OCI-LY7 (cell line): ENCODE results near the gene HIVEP3. TPM values are rescaled to one million over a fixed set of nuclear protein-coding genes. Genes with fewer than 3 reads are reported as not detected.

ENCODE experiments used
- BruUV-seq: library from RNA; stranded (reverse); fragments of 400-500 nt; replicated peaks from 2 replicates; lab custom pipeline; 2021; lab: Mats Ljungman, UMichigan
- CTCF ChIA-PET: fragments of 300-600 bp; sonication (Branson Sonifier 250); formaldehyde crosslinking; loops from one replicate; lab custom pipeline; 2022; ENCODE audit warnings: antibody characterized with exemption; ENCODE audit not compliant: unreplicated experiment; lab: Charles Lee
- POLR2A ChIA-PET: fragments of 300-600 bp; sonication (Branson Sonifier 250); formaldehyde crosslinking; loops from one replicate; lab custom pipeline; 2022; ENCODE audit warnings: antibody characterized with exemption; lab: Charles Lee
- DNase-seq: peaks from one replicate; pipeline ENCODE4 v3.0.0-alpha.2; 2015; ENCODE audit warnings: low spot score
- H2AFZ ChIP-seq: fragments of 200-600 bp; sonication (generic), shearing (Covaris generic); 2 replicates; pipeline ENCODE4 v1.6.1; 2014; ENCODE audit warnings: mild to moderate bottlenecking, antibody characterized with exemption, low read length, moderate library complexity
- H3K27ac ChIP-seq: fragments of 200-600 bp; sonication (generic); 2 replicates; pipeline ENCODE4 v1.5.1; 2014; ENCODE audit warnings: mixed run types, low read depth, mild to moderate bottlenecking, moderate library complexity, low read length, inconsistent platforms; ENCODE audit not compliant: poor library complexity, severe bottlenecking
- H3K36me3 ChIP-seq: fragments of 200-600 bp; sonication (generic); 2 replicates; pipeline ENCODE4 v1.6.1; 2014; ENCODE audit warnings: mild to moderate bottlenecking, antibody characterized with exemption, low read length, moderate library complexity, mixed read lengths; ENCODE audit not compliant: insufficient read depth
- H3K4me1 ChIP-seq: fragments of 200-600 bp; sonication (generic); 2 replicates; pipeline ENCODE4 v1.5.1; 2014; ENCODE audit warnings: mild to moderate bottlenecking, low read length; ENCODE audit not compliant: insufficient read depth, poor library complexity, severe bottlenecking
- H3K4me2 ChIP-seq: fragments of 200-600 bp; sonication (generic); 2 replicates; pipeline ENCODE4 v1.6.1; 2014; ENCODE audit warnings: mild to moderate bottlenecking, low read length
- H3K4me3 ChIP-seq: fragments of 200-600 bp; sonication (generic); 2 replicates; pipeline ENCODE4 v1.5.1; 2014; ENCODE audit warnings: mild to moderate bottlenecking, low read depth, low read length; ENCODE audit not compliant: poor library complexity, severe bottlenecking
- H3K79me2 ChIP-seq: fragments of 200-600 bp; sonication (generic); 2 replicates; pipeline ENCODE4 v1.6.1; 2016; ENCODE audit warnings: low read depth, mild to moderate bottlenecking, low read length, moderate library complexity, mixed read lengths; ENCODE audit not compliant: insufficient read depth
- H3K9me2 ChIP-seq: fragments of 200-600 bp; sonication (generic); 2 replicates; pipeline ENCODE4 v1.6.1; 2016; ENCODE audit warnings: mild to moderate bottlenecking, low read length, mixed read lengths; ENCODE audit not compliant: insufficient read depth
- H3K9me3 ChIP-seq: fragments of 200-600 bp; sonication (generic); 2 replicates; pipeline ENCODE4 v1.6.1; 2014; ENCODE audit warnings: mild to moderate bottlenecking, mixed run types, low read length, mixed read lengths
- H4K20me1 ChIP-seq: fragments of 200-600 bp; sonication (generic); 2 replicates; pipeline ENCODE4 v1.6.1; 2014; ENCODE audit warnings: mild to moderate bottlenecking, antibody characterized with exemption, low read length, moderate library complexity, mixed read lengths; ENCODE audit not compliant: insufficient read depth
- EZH2phosphoT487 ChIP-seq: fragments of 200-600 bp; sonication (generic); IDR thresholded peaks from 2 replicates; pipeline ENCODE4 v1.6.1; 2018; ENCODE audit warnings: low read depth, borderline replicate concordance, mild to moderate bottlenecking, mixed run types, antibody characterized with exemption, low read length, moderate library complexity, mixed read lengths
- intact Hi-C: fragments of 100-400 bp; cut with micrococcal nuclease; formaldehyde crosslinking; loops from one replicate; pipeline ENCODE4 v1.10.0; 2022; ENCODE audit not compliant: unreplicated experiment
- total RNA-seq, 2 experiments: library from RNA; depleted of rRNA in 1 of 2; stranded (reverse); fragments of >200 nt in 1 of 2; shearing (Covaris generic) in 1 of 2; gene quantifications; 2 replicates each; pipeline ENCODE4 v1.2.3, GENCODE V29; 2014 to 2022
- TF ChIP-seq, protein P1 (sequence below): fragments of 200-600 bp; sonication (generic); conservative IDR thresholded peaks from 2 replicates; pipeline ENCODE4 v1.5.1; 2014; ENCODE audit warnings: mild to moderate bottlenecking, antibody characterized with exemption, low read length, moderate library complexity, mixed read lengths

Gene HIVEP3
- total RNA-seq, 2 experiments from 2014 or later, result 0.53 to 0.60 TPM

DNA sequence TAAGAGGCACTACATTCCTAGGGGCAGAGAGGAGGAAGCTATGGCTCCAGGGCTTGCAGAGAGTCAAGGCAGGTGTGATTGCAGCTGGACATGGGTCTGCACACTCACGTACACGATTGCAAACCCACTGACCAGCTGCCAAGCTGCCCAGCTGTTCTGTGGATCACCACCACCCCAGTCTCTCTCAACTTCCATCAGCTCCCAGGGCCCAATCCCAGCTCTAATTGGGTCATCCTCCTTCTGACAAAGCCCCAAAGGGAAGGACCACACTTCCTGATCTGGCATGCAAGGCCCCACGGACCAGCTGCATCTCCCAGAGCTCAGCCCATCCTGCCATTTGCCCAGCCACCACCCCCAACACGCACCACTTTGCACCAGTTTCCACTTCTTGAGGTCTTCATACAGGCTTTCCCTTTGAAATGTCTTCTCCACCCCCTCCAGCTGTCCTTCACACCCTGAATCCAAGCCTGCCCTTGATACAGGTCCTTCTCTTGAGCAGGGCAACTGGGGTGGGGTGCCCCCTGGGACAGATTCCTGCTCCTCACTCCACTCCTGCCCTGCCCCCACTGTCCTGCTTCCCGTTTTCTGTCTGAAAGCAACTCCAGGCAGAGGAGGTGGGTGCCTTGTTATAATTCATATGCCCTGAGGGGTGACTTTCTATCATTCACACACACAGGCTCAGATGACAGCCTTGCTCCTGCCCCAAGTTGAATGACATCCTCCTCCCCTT, 254.9 kb downstream of the HIVEP3 start:
- no peaks in the 10 kb centered on the region for H3K79me2 ChIP-seq
- DNase-seq, result no peak
- no peak overlapping the region for H3K4me3 ChIP-seq
- no peaks in the 10 kb centered on the region for H4K20me1 ChIP-seq
- H3K9me2 ChIP-seq, result no peaks in the 10 kb centered on the region
- peaks cover 20% of the 10 kb centered on the region for H3K4me1 ChIP-seq
- POLR2A ChIA-PET, result interaction anchor here (0.6 to 1.0 kb wide), 2 partner anchors 10 to 12 kb away, joined by 3 to 4 read pairs; no protein-coding TSS in a partner anchor
- CTCF ChIA-PET, result no interaction called here
- intact Hi-C loops, result no loop called here
- no TSS peak for BruUV-seq
- H3K4me2 ChIP-seq, result no peak overlapping the region
- H2AFZ ChIP-seq, result no peak overlapping the region
- H3K27ac ChIP-seq, result no peak overlapping the region
- H3K36me3 ChIP-seq, result no peaks in the 10 kb centered on the region
- H3K9me3 ChIP-seq, result no peaks in the 10 kb centered on the region
- TF ChIP-seq, protein P1, sequence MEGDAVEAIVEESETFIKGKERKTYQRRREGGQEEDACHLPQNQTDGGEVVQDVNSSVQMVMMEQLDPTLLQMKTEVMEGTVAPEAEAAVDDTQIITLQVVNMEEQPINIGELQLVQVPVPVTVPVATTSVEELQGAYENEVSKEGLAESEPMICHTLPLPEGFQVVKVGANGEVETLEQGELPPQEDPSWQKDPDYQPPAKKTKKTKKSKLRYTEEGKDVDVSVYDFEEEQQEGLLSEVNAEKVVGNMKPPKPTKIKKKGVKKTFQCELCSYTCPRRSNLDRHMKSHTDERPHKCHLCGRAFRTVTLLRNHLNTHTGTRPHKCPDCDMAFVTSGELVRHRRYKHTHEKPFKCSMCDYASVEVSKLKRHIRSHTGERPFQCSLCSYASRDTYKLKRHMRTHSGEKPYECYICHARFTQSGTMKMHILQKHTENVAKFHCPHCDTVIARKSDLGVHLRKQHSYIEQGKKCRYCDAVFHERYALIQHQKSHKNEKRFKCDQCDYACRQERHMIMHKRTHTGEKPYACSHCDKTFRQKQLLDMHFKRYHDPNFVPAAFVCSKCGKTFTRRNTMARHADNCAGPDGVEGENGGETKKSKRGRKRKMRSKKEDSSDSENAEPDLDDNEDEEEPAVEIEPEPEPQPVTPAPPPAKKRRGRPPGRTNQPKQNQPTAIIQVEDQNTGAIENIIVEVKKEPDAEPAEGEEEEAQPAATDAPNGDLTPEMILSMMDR, result no peak
- TF ChIP-seq EZH2phosphoT487, result no peak

GRCh38 chr1:41662765-41663437, 255.8 kb downstream of the HIVEP3 start:
- no peak for TF ChIP-seq EZH2phosphoT487
- TF ChIP-seq, protein P1, result no peak
- H3K9me3 ChIP-seq, result no peaks in the 10 kb centered on the region
- no TSS peak for BruUV-seq
- H3K9me2 ChIP-seq, result no peaks in the 10 kb centered on the region
- DNase-seq, result no peak
- H3K79me2 ChIP-seq, result no peaks in the 10 kb centered on the region
- ChIA-PET CTCF (no interaction called here), POLR2A (interaction anchor here (1.0 kb wide), 1 partner anchor 11 kb away, joined by 4 read pairs; no protein-coding TSS in a partner anchor)
- no peaks in the 10 kb centered on the region for H3K36me3 ChIP-seq
- H3K27ac ChIP-seq, result no peak overlapping the region
- no peaks in the 10 kb centered on the region for H4K20me1 ChIP-seq
- H3K4me1 ChIP-seq, result peaks cover 15% of the 10 kb centered on the region
- H3K4me2 ChIP-seq, result peak overlapping the region; percentile 39; the same call in 1 of the 2 replicates
- no peak overlapping the region for H2AFZ ChIP-seq
- intact Hi-C loops, result no loop called here
- no peak overlapping the region for H3K4me3 ChIP-seq
